Lung (tissue), 12 donors: ENCODE results near the gene CDK8. TPM values are rescaled to one million over a fixed set of nuclear protein-coding genes. Genes with fewer than 3 reads are reported as not detected.

Experiments
- ATAC-seq: fragments of 200-7000 bp; cut with Tn5 transposase; one replicate; pipeline ENCODE4 v1.9.1; 2020; ENCODE audit warnings: moderate number of reproducible peaks; ENCODE audit not compliant: insufficient read depth, low FRiP score
- DNase-seq, 3 donors: peaks; one replicate each; pipeline ENCODE4 v3.0.0-alpha.2; 2013 to 2017
- H3K27ac ChIP-seq, 2 donors: one replicate each; pipeline ENCODE4 v1.5.1; 2013; ENCODE audit warnings: mild to moderate bottlenecking in 2 of 2, moderate library complexity in 2 of 2, control low read depth in 1 of 2, inconsistent platforms in 1 of 2, low read depth in 1 of 2, low read length in 1 of 2
- H3K27me3 ChIP-seq, 3 donors: one replicate each; pipeline ENCODE4 v1.5.1; 2013; ENCODE audit warnings: low read length in 2 of 3; ENCODE audit not compliant: control insufficient read depth in 3 of 3, insufficient read depth in 3 of 3
- H3K36me3 ChIP-seq, 4 donors: one replicate each; pipeline ENCODE4 v1.5.1; 2013; ENCODE audit warnings: low read length in 4 of 4, mild to moderate bottlenecking in 1 of 4, moderate library complexity in 1 of 4; ENCODE audit not compliant: control insufficient read depth in 4 of 4, insufficient read depth in 4 of 4
- H3K4me1 ChIP-seq, 5 donors: one replicate each; pipeline ENCODE4 v1.5.1; 2013; ENCODE audit warnings: low read length in 5 of 5, mild to moderate bottlenecking in 2 of 5, moderate library complexity in 1 of 5; ENCODE audit not compliant: control insufficient read depth in 5 of 5, insufficient read depth in 5 of 5
- H3K4me3 ChIP-seq: one replicate; pipeline ENCODE4 v1.5.1; 2013; ENCODE audit warnings: mild to moderate bottlenecking, control low read depth, moderate library complexity
- H3K9ac ChIP-seq, 2 donors: one replicate each; pipeline ENCODE4 v1.5.1; 2013; ENCODE audit warnings: low read length in 2 of 2, control low read depth in 1 of 2; ENCODE audit not compliant: insufficient read depth in 1 of 2
- H3K9me3 ChIP-seq, 4 donors: one replicate each; pipeline ENCODE4 v1.5.1; 2013; ENCODE audit warnings: low read length in 3 of 4, mild to moderate bottlenecking in 1 of 4, moderate library complexity in 1 of 4; ENCODE audit not compliant: control insufficient read depth in 4 of 4, insufficient read depth in 3 of 4
- WGBS, 2 donors: extraction: QIAGEN DNeasy Blood & Tissue Kit; methylation state at CpG; one replicate each; pipeline ENCODE4 v1.1.7; 2013; 5-methylcytosine and 5-hydroxymethylcytosine counted together
- polyA plus RNA-seq, 2 donors: library from polyadenylated mRNA; stranded (reverse); fragments of 200-250 nt; gene quantifications; one replicate each; pipeline ENCODE4 v1.2.1, GENCODE V29; 2013
- total RNA-seq, 2 donors: library from RNA; depleted of rRNA in 1 of 2; stranded (reverse); fragments of >200 nt in 1 of 2; gene quantifications; one replicate each; pipeline ENCODE4 v1.2.1, GENCODE V29; 2014 to 2021
- TF ChIP-seq, protein P1 (sequence below): IDR thresholded peaks from 2 replicates; pipeline ENCODE4 v1.5.1; 2012; ENCODE audit warnings: mild to moderate bottlenecking; ENCODE audit errors: control extremely low read depth, extremely low read depth
- donor health status: control.
- donor health status: control.
- donor health status: Bipolar disorder and iron deficiency.
- donor health status: healthy.
- donor health status: DM: yes; HTN: yes; CAD: no.

Gene CDK8
- total and polyA plus RNA-seq, 4 donors: 7.1 to 12.7 (median 9.6) TPM

DNA sequence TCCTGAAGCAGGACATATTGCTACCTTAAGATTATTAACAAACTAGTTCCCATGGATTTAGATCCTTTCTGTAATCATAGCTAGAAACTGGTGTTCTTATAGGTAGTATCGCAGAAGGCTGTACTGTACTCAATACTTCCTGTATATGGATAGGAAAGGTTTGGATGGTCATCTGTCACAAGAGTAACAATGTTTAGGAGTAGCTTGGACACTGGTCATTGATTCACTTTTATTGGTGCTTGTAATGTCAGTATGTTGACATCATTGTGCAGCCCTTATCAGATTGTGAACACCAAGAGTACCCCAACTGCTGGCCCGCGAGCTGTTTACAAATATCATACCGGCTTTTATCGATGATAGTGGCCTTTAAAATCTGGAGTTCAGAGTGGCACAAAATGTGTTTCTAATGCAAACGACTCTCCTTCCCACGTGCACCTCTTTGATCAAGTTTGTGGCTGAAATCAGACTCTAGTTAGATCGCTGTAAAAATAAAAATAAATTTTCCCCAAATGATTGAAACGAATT, 605 bp upstream of the CDK8 start:
- TF ChIP-seq, protein P1, sequence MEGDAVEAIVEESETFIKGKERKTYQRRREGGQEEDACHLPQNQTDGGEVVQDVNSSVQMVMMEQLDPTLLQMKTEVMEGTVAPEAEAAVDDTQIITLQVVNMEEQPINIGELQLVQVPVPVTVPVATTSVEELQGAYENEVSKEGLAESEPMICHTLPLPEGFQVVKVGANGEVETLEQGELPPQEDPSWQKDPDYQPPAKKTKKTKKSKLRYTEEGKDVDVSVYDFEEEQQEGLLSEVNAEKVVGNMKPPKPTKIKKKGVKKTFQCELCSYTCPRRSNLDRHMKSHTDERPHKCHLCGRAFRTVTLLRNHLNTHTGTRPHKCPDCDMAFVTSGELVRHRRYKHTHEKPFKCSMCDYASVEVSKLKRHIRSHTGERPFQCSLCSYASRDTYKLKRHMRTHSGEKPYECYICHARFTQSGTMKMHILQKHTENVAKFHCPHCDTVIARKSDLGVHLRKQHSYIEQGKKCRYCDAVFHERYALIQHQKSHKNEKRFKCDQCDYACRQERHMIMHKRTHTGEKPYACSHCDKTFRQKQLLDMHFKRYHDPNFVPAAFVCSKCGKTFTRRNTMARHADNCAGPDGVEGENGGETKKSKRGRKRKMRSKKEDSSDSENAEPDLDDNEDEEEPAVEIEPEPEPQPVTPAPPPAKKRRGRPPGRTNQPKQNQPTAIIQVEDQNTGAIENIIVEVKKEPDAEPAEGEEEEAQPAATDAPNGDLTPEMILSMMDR: no peak
- ATAC-seq (no peak), DNase-seq (no peak)
- peaks cover 0 to 4% (median 0%) of the 10 kb centered on the region in 3 donors for H3K27me3 ChIP-seq
- no peaks in the 10 kb centered on the region for H3K9me3 ChIP-seq
- WGBS, 2 donors: 35 to 41% methylated on average over 9 of the region's 9 CpGs
- no peak overlapping the region for H3K4me3 ChIP-seq
- H3K4me1 ChIP-seq: peaks cover 0 to 17% (median 5%) of the 10 kb centered on the region in 5 donors
- H3K9ac ChIP-seq: no peak overlapping the region
- no peak overlapping the region for H3K27ac ChIP-seq
- no peaks in the 10 kb centered on the region for H3K36me3 ChIP-seq

DNA sequence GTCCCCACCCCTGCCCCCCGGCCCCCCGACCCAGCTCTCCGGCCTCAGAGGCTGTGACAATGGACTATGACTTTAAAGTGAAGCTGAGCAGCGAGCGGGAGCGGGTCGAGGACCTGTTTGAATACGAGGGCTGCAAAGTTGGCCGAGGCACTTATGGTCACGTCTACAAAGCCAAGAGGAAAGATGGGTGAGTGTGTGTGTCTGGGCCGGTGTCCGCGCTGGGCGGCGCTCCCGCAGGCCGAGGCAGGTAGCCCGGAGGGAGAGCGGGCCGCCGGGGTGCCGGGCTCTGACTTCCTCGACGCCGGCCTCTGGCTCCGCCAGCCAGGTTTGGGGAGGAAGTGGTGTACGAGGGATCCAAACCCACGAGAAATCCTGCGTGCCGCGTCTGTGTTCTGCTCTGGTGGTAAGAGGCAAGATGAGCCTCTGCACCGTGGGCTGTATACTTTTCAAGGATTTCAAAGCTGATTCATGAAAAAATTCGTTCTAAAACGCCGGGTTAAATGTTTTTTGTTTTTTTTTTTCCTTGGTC, 718 bp downstream of the CDK8 start:
- Histone ChIP-seq H3K9me3 (no peaks in the 10 kb centered on the region), H3K4me1 (peaks cover 0 to 17% (median 5%) of the 10 kb centered on the region in 5 donors), H3K27ac (peak overlapping the region; percentile 87 to 96), H3K36me3 (no peaks in the 10 kb centered on the region), H3K27me3 (peaks cover 0 to 2% (median 0%) of the 10 kb centered on the region in 3 donors), H3K9ac (peak overlapping the region; percentile 29 to 56), H3K4me3 (peak overlapping the region; percentile 96)
- ATAC-seq (peak; percentile 61), DNase-seq (peak; percentile 31 to 42 (median 37))
- 0 to 1% methylated on average over 32 to 35 of the region's 35 CpGs for WGBS, 2 donors
- TF ChIP-seq, protein P1: no peak

DNA sequence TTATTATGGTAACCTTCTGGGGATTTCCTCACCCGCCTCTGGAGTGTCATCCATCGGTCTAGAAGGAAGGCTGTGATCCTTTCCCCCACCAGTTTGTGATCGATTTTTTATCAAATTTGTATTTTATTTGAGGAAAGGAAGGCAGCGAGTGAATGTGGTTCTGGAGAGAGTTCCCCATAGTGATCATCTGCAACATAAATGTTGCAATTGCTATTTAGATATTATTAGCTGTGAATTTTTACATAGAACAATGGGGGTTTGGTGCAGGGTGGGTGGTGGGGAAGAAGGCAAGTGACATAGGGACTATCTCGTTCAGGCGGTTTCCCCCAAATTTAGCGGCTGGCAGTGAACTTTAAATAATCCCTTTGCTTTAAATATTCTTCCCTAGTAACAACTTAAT, 1.2 kb downstream of the CDK8 start:
- TF ChIP-seq, protein P1: no peak
- Histone ChIP-seq H3K9ac (peak overlapping the region; percentile 29 to 56), H3K9me3 (no peaks in the 10 kb centered on the region), H3K36me3 (no peaks in the 10 kb centered on the region), H3K27ac (peak overlapping the region in 1 of 2 donors; percentile 76), H3K4me1 (peaks cover 0 to 17% (median 5%) of the 10 kb centered on the region in 5 donors), H3K27me3 (no peaks in the 10 kb centered on the region), H3K4me3 (no peak overlapping the region)
- no peak for ATAC-seq
- no peak for DNase-seq
- 0 to 2% methylated on average over 7 of the region's 7 CpGs for WGBS, 2 donors
